Measurements from ENCODE around the gene SNRNP200.

The SNRNP200 gene

DNA sequence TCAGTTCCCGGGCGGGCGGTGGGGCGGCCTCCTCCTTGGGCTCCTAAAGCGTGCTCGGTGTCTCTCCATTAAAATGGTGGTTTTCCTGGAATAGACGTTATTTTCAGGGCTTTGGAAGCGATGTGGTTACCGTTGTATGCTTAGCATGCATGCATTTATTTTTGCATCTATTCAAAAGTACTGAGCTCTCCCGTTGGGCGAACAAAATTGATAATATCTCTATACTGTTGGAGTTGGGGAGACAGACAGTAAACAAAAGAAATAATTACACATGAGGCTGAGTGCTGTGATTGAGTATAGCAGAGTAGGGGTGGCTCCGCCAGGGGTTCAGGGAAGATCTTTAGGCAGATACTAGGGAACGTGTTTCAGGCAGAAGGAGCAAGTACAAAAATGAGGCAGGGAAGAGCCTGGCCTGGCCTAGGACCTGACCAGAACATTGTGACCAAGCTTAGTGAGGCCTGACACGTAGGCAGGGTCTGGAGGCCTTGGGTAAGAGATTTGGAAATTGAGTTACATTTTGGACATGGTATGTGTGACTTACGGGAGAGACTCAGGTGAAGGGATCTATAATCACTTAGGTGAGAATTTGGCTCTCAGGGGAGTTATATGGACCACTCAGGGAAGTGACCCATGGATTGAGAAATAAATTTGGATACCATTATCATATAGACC lies 30.9 kb upstream of the SNRNP200 start:
- Mint-ChIP-seq H3K9me3 (no peaks in the 10 kb centered on the region), H3K27me3 (no peaks in the 10 kb centered on the region), H3K27ac (ENCODE audit: low read depth) (peak overlapping the region; percentile 69), H3K4me3 (peak overlapping the region; percentile 80), H3K4me1 (peaks cover 58% of the 10 kb centered on the region), H3K36me3 (ENCODE audit: insufficient read depth) (peaks cover 5% of the 10 kb centered on the region)
- ATAC-seq (replicated peaks; ENCODE audit: extremely low read depth, poor library complexity, severe bottlenecking) (no peak), DNase-seq (ENCODE audit: low spot score in 2 of 2) (no peak)

DNA sequence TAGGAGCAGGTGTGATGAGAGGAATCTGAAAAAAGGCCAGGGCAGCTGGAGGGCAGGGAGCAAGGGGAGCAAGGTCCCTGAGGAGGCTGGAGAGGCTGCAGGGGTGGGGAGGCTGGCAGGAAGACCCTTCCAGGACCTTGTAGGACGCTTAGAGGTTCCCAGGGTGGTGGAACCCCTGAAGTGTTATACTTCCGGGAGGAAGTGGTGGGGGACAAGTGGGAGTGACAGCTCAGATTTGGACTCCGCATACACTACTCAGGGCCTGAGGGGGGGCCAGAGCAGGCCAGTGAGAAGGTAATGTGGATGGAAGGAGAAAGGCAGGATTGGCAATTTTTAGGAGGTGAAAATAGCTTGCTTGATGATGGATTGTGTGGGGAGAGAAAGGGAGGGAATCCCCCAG lies 28.4 kb upstream of the SNRNP200 start:
- peak overlapping the region; percentile 69 for H3K27ac Mint-ChIP-seq (ENCODE audit: low read depth)
- no peaks in the 10 kb centered on the region for H3K9me3 Mint-ChIP-seq
- H3K4me1 Mint-ChIP-seq = peaks cover 38% of the 10 kb centered on the region
- peaks cover 6% of the 10 kb centered on the region for H3K36me3 Mint-ChIP-seq (ENCODE audit: insufficient read depth)
- H3K27me3 Mint-ChIP-seq = no peaks in the 10 kb centered on the region
- ATAC-seq (replicated peaks; ENCODE audit: extremely low read depth, poor library complexity, severe bottlenecking) = no peak
- DNase-seq (ENCODE audit: low spot score in 2 of 2) = no peak
- H3K4me3 Mint-ChIP-seq = peak overlapping the region; percentile 80

DNA sequence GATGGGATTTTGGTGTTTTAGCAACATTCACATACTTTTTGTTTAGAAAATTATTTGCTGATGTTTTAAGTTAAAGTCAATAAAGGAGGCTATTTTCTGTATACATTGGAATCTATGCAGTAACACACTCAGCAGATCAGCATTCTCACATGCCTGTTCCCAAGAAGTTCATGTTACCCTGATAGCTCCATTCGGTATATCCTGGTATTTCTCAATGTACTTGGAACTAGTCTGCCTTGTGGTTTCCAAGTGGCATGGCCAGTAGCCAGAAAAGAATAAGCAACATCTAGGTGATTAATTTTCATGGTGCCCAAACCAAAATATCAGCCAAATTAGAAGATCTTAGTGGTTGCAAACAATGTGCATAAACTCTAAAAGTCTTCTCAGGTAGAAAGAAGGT lies 25.1 kb upstream of the SNRNP200 start:
- H3K27ac Mint-ChIP-seq (ENCODE audit: low read depth) = no peak overlapping the region
- H3K27me3 Mint-ChIP-seq = no peaks in the 10 kb centered on the region
- no peaks in the 10 kb centered on the region for H3K9me3 Mint-ChIP-seq
- H3K4me3 Mint-ChIP-seq = no peak overlapping the region
- ATAC-seq (replicated peaks; ENCODE audit: extremely low read depth, poor library complexity, severe bottlenecking) (no peak), DNase-seq (ENCODE audit: low spot score in 2 of 2) (no peak)
- H3K36me3 Mint-ChIP-seq (ENCODE audit: insufficient read depth) = peaks cover 22% of the 10 kb centered on the region
- H3K4me1 Mint-ChIP-seq = peaks cover 47% of the 10 kb centered on the region

DNA sequence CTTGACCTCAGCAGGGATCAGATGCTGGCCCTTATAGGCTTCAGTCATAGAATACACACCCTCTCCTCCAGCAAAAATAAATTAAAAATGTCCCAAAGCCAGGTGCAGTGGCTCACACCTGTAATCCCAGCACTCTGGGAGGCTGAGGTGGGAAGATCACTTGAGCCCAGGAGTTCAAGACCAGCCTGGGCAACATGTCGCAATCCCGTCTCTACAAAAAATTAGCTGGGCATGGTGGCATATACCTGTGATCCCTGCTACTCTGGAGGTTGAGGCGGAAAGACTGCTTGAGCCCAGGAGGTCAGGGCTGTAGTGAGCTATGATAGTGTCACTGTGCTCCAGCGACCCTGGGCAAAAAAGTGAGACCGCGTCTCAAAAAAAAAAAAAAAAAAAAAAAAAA lies 24.5 kb upstream of the SNRNP200 start:
- no peak overlapping the region for H3K27ac Mint-ChIP-seq (ENCODE audit: low read depth)
- no peaks in the 10 kb centered on the region for H3K27me3 Mint-ChIP-seq
- H3K4me3 Mint-ChIP-seq = no peak overlapping the region
- no peak for ATAC-seq (replicated peaks; ENCODE audit: extremely low read depth, poor library complexity, severe bottlenecking)
- H3K9me3 Mint-ChIP-seq = no peaks in the 10 kb centered on the region
- peaks cover 22% of the 10 kb centered on the region for H3K36me3 Mint-ChIP-seq (ENCODE audit: insufficient read depth)
- H3K4me1 Mint-ChIP-seq = peaks cover 50% of the 10 kb centered on the region
- DNase-seq (ENCODE audit: low spot score in 2 of 2) = no peak

DNA sequence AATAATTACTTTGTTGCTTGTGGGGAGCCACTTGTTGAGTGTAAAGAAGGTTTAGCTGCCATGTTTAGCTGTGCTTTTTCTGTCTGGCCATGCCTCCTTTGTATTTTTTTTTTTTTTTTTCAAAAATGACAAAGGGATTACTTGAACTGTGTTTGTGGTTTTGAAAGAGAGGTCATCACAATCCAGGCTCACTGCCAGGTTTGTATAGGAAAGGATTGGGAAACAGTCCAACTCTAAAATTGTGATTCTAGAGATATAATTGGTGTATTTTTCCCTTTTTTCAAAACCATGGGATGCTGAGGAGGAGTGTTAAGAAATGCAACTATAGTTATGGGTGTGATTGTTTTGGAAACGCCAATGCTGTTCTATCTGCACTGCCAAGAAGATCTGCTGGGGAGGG lies 24.1 kb upstream of the SNRNP200 start:
- no peak overlapping the region for H3K27ac Mint-ChIP-seq (ENCODE audit: low read depth)
- H3K9me3 Mint-ChIP-seq = no peaks in the 10 kb centered on the region
- DNase-seq (ENCODE audit: low spot score in 2 of 2) = no peak
- peaks cover 22% of the 10 kb centered on the region for H3K36me3 Mint-ChIP-seq (ENCODE audit: insufficient read depth)
- H3K27me3 Mint-ChIP-seq = no peaks in the 10 kb centered on the region
- no peak overlapping the region for H3K4me3 Mint-ChIP-seq
- peaks cover 50% of the 10 kb centered on the region for H3K4me1 Mint-ChIP-seq
- ATAC-seq (replicated peaks; ENCODE audit: extremely low read depth, poor library complexity, severe bottlenecking) = no peak

DNA sequence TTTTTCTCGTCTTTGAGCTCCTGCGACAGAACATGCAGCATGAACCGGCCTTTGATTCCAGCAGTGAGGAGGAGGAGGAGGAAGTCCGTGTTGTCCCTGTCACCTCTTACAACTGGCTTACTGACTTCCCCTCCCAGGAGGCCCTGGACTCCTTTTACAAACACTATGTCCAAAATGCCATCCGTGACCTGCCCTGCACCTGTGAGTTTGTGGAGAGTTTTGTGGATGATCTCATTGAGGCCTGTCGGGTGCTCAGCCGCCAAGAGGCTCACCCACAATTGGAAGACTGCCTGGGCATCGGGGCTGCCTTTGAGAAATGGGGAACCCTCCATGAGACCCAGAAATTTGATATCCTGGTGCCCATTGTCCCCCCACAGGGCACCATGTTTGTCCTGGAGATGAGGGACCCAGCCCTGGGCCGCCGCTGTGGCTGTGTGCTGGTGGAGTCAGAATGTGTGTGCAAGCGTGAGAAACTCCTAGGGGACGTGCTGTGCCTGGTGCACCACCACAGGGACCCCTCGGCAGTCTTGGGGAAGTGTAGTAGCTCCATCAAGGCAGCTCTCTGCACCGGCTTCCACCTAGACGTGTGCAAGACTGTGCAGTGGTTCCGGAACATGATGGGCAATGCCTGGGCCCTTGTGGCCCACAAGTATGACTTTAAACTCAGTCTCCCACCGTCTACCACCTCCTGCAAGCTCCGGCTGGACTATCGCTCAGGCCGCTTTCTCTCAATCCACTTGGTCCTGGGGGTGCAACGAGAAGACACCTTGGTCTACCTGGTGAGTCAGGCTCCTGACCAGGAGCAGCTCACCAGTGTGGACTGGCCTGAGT lies 21.9 kb upstream of the SNRNP200 start:
- no peaks in the 10 kb centered on the region for H3K27me3 Mint-ChIP-seq
- H3K4me3 Mint-ChIP-seq = peak overlapping the region; percentile 94
- no peaks in the 10 kb centered on the region for H3K9me3 Mint-ChIP-seq
- peaks cover 41% of the 10 kb centered on the region for H3K4me1 Mint-ChIP-seq
- peak overlapping the region; percentile 91 for H3K27ac Mint-ChIP-seq (ENCODE audit: low read depth)
- DNase-seq (ENCODE audit: low spot score in 2 of 2) = no peak
- no peak for ATAC-seq (replicated peaks; ENCODE audit: extremely low read depth, poor library complexity, severe bottlenecking)
- H3K36me3 Mint-ChIP-seq (ENCODE audit: insufficient read depth) = peaks cover 24% of the 10 kb centered on the region

DNA sequence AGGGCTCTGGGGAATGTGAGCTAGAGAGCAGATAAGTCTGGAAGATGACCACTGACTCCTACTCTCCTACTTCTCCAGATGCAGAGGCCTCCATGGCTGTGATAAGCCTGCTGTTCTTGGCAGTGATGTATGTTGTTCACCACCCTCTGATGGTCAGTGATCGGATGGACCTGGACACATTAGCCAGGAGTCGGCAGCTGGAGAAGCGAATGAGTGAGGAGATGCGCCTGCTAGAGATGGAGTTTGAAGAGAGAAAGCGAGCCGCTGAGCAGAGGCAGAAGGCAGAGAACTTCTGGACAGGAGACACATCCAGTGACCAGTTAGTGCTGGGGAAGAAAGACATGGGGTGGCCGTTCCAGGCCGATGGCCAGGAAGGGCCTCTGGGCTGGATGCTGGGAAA lies 21.2 kb upstream of the SNRNP200 start:
- H3K4me3 Mint-ChIP-seq = peak overlapping the region; percentile 94
- peaks cover 41% of the 10 kb centered on the region for H3K4me1 Mint-ChIP-seq
- DNase-seq (ENCODE audit: low spot score in 2 of 2) (no peak), ATAC-seq (replicated peaks; ENCODE audit: extremely low read depth, poor library complexity, severe bottlenecking) (no peak)
- H3K9me3 Mint-ChIP-seq = no peaks in the 10 kb centered on the region
- peak overlapping the region; percentile 91 for H3K27ac Mint-ChIP-seq (ENCODE audit: low read depth)
- H3K27me3 Mint-ChIP-seq = no peaks in the 10 kb centered on the region
- peaks cover 27% of the 10 kb centered on the region for H3K36me3 Mint-ChIP-seq (ENCODE audit: insufficient read depth)

DNA sequence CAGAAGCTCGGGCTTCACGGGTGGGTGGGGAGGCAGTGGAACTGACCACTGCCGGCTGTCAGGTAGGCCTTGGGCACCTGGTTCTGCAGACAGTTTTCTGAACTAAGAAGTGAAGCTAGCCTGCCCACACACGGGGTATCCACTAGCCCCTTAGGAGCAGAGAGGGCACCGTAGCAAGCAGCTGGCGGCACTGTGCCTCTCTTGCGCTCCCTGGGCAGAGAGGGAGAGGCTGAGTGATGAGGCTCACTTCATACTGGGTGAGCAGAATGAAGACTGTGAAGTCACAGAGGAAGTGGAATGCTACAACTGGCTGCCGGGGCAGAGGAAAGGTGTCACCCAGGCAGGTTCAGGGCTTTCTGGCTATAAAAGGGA lies 20.5 kb upstream of the SNRNP200 start:
- ATAC-seq (replicated peaks; ENCODE audit: extremely low read depth, poor library complexity, severe bottlenecking) = peak; percentile 85
- no peaks in the 10 kb centered on the region for H3K9me3 Mint-ChIP-seq
- peak; percentile 48 to 58 for DNase-seq (ENCODE audit: low spot score in 2 of 2)

DNA sequence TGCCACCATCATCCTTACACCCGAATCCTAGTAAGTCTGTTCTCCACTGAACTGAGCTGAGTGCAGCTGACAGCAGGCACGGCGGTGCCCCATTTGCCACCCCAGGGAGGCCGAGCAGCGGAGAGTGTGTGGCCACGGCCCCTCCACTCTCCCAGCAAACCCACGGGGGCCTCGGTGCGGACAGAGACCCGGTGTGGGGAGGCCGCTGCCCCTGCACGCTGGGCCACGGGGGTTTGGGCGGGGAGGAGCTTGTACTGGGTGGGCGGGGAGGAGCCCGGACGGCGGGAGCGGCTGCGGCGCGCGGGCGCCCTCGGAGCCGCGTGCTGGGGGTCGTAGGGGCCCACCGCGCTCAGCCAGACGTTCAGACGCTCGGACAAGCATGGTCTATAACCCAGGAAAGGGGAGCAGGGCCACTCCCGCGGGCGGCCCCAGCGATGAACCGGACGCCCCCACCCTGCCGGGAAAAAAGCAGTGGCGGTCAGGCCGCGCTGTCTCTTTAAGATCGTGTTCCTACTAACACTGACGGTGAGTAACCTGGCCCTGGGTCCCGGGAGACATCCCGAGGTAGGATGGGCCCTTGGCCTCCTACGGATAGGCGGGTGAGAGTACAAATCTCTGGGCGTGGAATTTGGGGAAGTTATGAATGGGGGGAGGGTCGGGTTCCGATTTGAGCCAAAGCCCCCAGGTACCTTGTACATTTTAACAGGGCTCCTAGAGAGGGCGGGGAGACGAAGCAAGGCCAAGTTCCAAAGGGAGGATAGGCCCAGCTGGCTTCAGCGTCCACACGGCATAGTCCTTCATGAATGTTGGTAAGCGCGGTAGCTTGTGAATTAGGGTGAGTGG lies 19.9 kb upstream of the SNRNP200 start, which contains the start of gene ITPRIPL1:
ITPRIPL1 (plus strand) TSS at position 277 of the 843 bp plus-strand sequence; CDS start at position 800, 523 bp downstream.
- H3K27me3 Mint-ChIP-seq = no peaks in the 10 kb centered on the region
- H3K9me3 Mint-ChIP-seq = no peaks in the 10 kb centered on the region
- H3K4me3 Mint-ChIP-seq = peak within 1 kb of the TSS; percentile 94
- DNase-seq (ENCODE audit: low spot score in 2 of 2) (no peak), ATAC-seq (replicated peaks; ENCODE audit: extremely low read depth, poor library complexity, severe bottlenecking) (peak; percentile 21)
- peak within 1 kb of the TSS; percentile 91 for H3K27ac Mint-ChIP-seq (ENCODE audit: low read depth)
- H3K4me1 Mint-ChIP-seq = peaks cover 50% of the 10 kb centered on the region
- peaks cover 28% of the 10 kb centered on the region for H3K36me3 Mint-ChIP-seq (ENCODE audit: insufficient read depth)

More for the DNA sequence above, 20.5 kb upstream of the SNRNP200 start:
- H3K27ac Mint-ChIP-seq (ENCODE audit: low read depth) = peak overlapping the region; percentile 91
- H3K27me3 Mint-ChIP-seq = no peaks in the 10 kb centered on the region
- H3K4me1 Mint-ChIP-seq = peaks cover 44% of the 10 kb centered on the region
- peak overlapping the region; percentile 94 for H3K4me3 Mint-ChIP-seq
- H3K36me3 Mint-ChIP-seq (ENCODE audit: insufficient read depth) = peaks cover 27% of the 10 kb centered on the region

DNA sequence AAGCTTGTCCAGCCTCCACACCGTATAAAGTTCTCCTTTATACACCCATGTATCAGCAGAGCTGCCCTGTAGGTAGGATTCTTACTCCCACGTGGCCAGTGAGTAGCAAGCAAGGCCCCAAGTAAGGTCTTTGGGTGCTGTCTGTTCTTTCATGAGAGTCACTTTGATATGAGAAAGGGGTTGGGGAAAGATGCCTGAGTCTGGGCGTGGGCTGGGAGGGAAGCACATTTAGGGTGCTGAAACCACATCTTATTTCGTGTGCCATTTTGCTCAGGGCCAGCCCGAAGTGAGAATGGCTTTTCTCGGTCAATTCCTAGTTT lies 19.3 kb upstream of the SNRNP200 start:
- no peaks in the 10 kb centered on the region for H3K9me3 Mint-ChIP-seq
- ATAC-seq (replicated peaks; ENCODE audit: extremely low read depth, poor library complexity, severe bottlenecking) (no peak), DNase-seq (ENCODE audit: low spot score in 2 of 2) (no peak)
- no peaks in the 10 kb centered on the region for H3K27me3 Mint-ChIP-seq
- peak overlapping the region; percentile 94 for H3K4me3 Mint-ChIP-seq
- peaks cover 28% of the 10 kb centered on the region for H3K36me3 Mint-ChIP-seq (ENCODE audit: insufficient read depth)
- H3K4me1 Mint-ChIP-seq = peaks cover 52% of the 10 kb centered on the region
- H3K27ac Mint-ChIP-seq (ENCODE audit: low read depth) = peak overlapping the region; percentile 91

DNA sequence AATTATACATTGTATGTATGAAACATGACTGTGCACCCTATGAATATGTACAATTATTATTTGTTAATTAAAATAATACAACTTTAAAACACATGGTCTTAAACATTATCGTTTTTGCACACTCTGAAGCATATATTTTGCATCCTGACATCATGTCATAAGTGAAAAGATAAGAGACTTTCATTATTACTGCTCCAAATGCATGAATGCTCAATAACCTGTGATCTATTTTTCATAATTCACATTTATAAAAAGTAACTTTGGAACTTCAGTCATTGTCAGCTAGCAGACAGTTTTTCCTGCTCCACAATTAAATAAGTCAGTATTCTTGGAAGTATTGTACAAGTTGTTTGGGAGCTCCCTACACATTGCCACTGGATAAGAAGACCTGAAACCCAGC lies 18.5 kb upstream of the SNRNP200 start:
- Mint-ChIP-seq H3K9me3 (no peaks in the 10 kb centered on the region), H3K27ac (ENCODE audit: low read depth) (peak overlapping the region; percentile 91), H3K4me1 (peaks cover 58% of the 10 kb centered on the region)

DNA sequence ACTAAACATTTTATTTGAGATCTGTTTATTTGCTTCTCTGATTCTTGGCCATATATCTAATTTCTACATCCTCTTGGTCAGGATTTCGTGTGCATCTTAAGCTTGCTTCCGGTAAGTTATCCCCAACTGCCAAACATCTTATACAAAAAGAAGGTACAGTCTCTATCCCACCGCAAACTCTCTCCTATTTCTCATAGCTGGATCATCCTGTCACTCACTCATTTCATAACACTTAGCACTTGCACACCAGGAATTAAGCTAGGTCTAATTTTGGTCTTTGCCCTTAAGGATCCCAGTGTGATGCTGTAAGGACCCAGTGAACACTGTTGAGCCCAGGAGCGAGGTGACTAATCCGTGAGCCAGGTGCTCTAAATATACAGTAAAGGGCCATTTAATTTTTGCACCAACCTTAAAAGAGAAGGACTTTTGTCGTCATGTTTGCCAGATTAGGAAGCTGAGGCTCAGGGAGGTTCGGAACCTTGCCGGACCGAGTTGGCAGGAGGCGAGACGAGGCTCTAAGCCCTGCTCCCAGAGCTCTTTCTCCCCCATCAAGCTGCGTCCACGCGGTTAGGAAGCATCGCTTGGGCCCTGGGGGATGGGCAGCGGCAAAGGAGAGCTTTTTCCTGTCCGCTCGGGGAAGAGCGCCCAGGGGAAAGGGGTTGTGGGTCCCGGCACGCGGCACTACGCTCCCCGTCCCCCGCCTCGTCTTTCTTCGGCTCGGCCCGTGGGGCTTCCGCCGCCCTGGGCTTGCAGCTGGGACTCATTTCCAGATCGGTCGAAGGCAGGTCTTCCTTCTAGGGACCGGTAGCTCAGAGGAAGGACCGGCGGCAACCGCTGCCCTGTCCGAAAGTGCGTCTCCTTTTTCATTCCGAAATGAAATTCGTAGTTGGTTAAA lies 15.6 kb upstream of the SNRNP200 start:
- Mint-ChIP-seq H3K4me1 (peaks cover 56% of the 10 kb centered on the region), H3K4me3 (peak overlapping the region; percentile 77)

More for the DNA sequence above, 18.5 kb upstream of the SNRNP200 start:
- no peak overlapping the region for H3K4me3 Mint-ChIP-seq
- H3K27me3 Mint-ChIP-seq = no peaks in the 10 kb centered on the region
- H3K36me3 Mint-ChIP-seq (ENCODE audit: insufficient read depth) = peaks cover 28% of the 10 kb centered on the region
- DNase-seq (ENCODE audit: low spot score in 2 of 2) = no peak
- ATAC-seq (replicated peaks; ENCODE audit: extremely low read depth, poor library complexity, severe bottlenecking) = no peak

More for the DNA sequence above, 15.6 kb upstream of the SNRNP200 start:
- peak; percentile 10 for ATAC-seq (replicated peaks; ENCODE audit: extremely low read depth, poor library complexity, severe bottlenecking)
- H3K9me3 Mint-ChIP-seq = no peaks in the 10 kb centered on the region
- H3K27ac Mint-ChIP-seq (ENCODE audit: low read depth) = peak overlapping the region; percentile 3
- peaks cover 15% of the 10 kb centered on the region for H3K36me3 Mint-ChIP-seq (ENCODE audit: insufficient read depth)
- no peaks in the 10 kb centered on the region for H3K27me3 Mint-ChIP-seq
- no peak for DNase-seq (ENCODE audit: low spot score in 2 of 2)
